Adrenal gland (tissue), 5 donors: Measurements from ENCODE around the gene FMNL2.

ENCODE experiments used
- CTCF ChIP-seq, 6 experiments: fragments of 450-650 bp in 4 of 6; fragments of 200-600 bp in 2 of 6; sonication (generic) in 1 of 6; IDR thresholded peaks; 1 replicate in 5 of 6; 2 replicates in 1 of 6; pipeline versions ENCODE4 v1.5.1 to v1.8.0; 2016 to 2021; ENCODE audit warnings: antibody characterized with exemption in 6 of 6, mild to moderate bottlenecking in 2 of 6, moderate library complexity in 1 of 6
- POLR2A ChIP-seq, 2 donors: fragments of 450-650 bp; IDR thresholded peaks; one replicate each; pipeline ENCODE4 v1.6.1; 2017; ENCODE audit warnings: antibody characterized with exemption in 2 of 2, mild to moderate bottlenecking in 2 of 2, moderate library complexity in 1 of 2
- donor health status: DM: no; HTN: no; CAD: no.

- TF ChIP-seq CTCF (IDR thresholded peaks at IDR 0.05) (no peak), POLR2A (IDR thresholded peaks at IDR 0.05) (no peak)
Measured at GRCh38 chr2:152456262-152456661, 121.3 kb downstream of the FMNL2 start.
